HG03066 (cell line): Measurements from ENCODE around the gene COIL.
A peak's percentile ranks its signal among the peaks of the same experiment; 100 is the strongest.
"Not testable (repeated sequence)": the region's sequence is repeated elsewhere in the genome, so short reads cannot be mapped to it uniquely, and the experiment has no call there.

ENCODE experiments used
- ATAC-seq: cut with Tn5 transposase; IDR thresholded peaks from one replicate; pipeline ENCODE4 v1.9.1; 2021; ENCODE audit warnings: low read depth; ENCODE audit not compliant: unreplicated experiment

The COIL gene, protein sequence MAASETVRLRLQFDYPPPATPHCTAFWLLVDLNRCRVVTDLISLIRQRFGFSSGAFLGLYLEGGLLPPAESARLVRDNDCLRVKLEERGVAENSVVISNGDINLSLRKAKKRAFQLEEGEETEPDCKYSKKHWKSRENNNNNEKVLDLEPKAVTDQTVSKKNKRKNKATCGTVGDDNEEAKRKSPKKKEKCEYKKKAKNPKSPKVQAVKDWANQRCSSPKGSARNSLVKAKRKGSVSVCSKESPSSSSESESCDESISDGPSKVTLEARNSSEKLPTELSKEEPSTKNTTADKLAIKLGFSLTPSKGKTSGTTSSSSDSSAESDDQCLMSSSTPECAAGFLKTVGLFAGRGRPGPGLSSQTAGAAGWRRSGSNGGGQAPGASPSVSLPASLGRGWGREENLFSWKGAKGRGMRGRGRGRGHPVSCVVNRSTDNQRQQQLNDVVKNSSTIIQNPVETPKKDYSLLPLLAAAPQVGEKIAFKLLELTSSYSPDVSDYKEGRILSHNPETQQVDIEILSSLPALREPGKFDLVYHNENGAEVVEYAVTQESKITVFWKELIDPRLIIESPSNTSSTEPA

DNA sequence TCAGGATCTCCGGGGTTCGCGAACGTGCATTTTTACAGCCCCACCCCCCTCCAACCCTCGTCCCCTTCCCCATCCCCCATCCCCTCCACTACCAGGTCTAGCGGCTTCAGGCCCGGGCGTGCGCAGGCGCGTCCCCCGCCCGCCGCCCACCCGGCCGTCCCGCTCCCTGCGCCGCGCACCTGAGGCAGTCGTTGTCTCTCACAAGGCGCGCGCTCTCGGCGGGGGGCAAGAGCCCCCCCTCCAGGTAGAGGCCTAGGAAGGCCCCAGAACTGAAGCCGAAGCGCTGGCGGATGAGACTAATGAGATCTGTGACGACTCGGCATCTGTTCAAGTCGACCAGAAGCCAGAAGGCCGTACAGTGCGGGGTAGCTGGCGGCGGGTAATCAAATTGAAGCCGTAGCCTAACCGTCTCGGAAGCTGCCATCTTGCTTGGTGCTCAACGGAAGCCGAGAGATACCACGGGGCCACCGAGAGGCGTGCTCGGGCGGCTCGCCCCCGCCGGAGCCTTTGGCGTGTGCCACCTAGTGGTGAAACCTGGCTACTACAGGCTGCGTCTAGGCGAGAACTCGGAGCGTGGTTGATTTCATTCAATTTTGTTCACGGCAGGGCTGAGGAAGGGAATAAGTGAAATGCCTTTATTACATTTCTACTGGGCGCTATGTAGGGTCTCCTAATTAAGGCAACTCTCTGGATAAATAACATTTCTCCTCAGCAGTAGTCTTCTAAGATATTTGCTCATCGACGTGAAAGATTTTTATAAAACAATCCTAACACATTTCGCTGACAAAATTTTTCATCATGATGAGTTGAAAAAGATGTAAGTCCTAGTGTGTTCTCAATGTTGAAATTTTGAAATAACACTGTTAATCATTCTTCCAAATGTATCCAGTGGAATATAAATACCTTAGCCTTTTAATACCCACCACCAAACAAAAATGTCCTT, at the start of gene COIL:
Gene COIL, minus strand, starts transcription at position 455 of the 943 bp plus-strand sequence. Its CDS starts 31 bp downstream, at position 424.
- ATAC-seq = peak; percentile 96

- ATAC-seq = no peak
Observed at GRCh38 chr17:57010487-57010886, 49.6 kb upstream of the COIL start.

DNA sequence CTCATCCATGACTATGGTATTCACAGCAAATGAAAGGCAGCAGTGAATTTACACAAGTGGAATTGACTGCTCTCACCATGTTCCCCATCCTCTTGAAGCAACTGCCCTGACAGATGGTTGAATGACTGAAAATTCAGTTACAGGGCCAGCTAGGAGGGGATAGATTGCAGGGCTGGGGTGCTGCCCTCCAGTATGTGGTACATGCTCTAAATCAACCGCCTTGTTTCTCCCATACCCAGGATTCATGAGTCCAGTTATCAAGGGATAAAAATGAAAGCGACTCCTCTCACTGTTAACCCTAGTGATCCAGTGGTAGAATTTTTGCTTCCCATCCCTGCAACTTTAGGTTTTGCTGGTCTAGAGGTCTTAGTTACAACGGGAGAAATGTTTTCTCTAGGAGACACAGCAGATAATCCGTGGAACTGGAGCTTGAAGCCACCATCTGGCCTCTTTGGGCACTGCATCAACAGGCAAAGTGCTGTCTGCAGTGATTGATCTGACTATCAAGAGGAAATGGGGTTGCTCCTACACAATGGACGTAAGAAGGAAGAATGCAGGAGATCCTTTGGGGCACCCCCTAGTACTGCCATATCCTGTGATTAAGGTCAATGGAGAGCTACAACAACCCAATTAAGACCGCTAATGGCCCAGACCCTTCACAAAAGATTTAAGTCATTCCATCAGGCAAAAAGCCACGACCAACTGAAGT, 49.0 kb upstream of the COIL start:
- peak; percentile 49 for ATAC-seq

- ATAC-seq = no peak
Observed at GRCh38 chr17:57008958-57009357, 48.1 kb upstream of the COIL start.

DNA sequence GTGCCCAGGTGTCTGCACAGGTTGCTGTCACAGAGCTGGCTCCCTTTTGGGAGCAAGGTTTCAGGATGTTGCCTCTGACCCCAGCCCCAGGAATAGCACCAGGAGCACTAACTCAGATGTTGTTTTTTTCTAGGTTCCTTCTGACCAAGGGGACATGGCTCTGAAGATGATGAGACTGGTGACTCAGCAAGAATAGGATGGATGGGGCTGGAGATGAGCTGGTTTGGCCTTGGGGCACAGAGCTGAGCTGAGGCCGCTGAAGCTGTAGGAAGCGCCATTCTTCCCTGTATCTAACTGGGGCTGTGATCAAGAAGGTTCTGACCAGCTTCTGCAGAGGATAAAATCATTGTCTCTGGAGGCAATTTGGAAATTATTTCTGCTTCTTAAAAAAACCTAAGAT, 45.2 kb upstream of the COIL start:
- no peak for ATAC-seq

DNA sequence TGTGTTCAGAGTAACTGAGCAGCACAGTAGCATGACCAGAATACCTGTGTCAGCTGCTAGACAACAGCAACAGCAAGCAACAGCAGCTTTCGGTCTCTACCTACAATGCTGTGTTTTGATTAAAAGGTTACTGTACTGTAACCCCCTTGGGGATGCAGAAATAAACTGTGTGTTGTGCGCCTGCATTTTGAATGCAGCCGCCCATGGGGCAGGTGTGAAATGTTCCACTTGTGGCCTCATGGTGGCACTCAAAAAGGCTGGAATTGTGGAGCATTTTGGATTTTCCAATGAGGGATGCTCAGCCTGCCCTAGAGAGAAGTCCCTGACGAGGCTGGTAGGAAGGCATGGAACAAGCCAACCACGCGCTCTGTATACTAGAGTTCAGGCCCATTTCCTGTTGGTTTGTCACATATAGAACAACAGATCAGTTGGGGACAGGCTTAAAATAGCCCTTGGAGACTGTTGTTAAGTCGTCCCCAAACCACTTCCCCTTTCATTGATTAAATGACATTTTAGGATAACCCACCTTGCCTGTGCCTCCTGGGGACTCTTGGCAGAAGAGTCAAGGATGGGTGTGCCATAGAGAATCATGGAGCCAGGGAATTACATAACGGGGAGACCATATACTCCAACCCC, 44.2 kb upstream of the COIL start:
- ATAC-seq = peak; percentile 82

GRCh38 chr17:57002904-57003303, 42.1 kb upstream of the COIL start:
- ATAC-seq = no peak

- ATAC-seq = no peak
Observed at GRCh38 chr17:57001541-57001940, 40.7 kb upstream of the COIL start.

- no peak for ATAC-seq
Observed at GRCh38 chr17:56997313-56997712, 36.5 kb upstream of the COIL start.

- no peak for ATAC-seq
Observed at GRCh38 chr17:56995766-56996165, 34.9 kb upstream of the COIL start.

DNA sequence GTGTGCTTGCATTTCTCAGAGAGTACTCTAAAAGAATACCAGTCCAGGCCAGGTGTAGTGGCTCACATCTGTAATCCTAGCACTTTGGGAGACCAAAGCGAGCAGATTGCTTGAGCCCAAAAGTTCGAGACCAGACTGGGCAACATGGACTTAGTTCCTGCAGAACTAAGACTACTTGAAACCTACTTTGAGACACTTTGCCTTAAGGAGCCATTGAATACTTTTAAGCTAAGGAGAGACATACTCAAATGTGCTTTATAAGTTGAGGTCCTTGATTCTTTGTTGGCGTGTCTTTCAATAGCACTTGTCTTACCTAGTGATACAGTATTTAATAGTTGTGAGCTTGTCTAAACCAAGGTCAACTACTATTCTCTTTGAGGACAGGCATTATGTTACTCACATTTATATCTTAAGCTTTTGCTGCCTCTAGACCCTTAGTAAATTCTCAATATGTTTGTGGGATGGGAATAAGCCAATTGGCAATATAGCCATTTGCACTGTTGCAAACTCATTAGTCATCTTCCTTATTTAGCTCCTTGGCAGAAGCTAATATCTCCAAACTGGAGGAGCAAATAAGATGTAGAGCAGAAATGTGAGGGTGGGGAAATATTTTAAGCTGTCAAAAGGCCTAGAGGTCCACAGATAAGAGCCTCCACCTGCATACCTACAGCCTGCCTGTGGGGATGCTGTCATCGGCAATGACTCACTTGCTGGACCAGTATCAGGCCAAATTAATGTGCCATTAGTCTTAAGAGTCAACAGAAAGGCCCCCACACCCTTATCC, 33.4 kb upstream of the COIL start:
- ATAC-seq = no peak

GRCh38 chr17:56992364-56992763, 31.5 kb upstream of the COIL start:
- ATAC-seq = no peak

DNA sequence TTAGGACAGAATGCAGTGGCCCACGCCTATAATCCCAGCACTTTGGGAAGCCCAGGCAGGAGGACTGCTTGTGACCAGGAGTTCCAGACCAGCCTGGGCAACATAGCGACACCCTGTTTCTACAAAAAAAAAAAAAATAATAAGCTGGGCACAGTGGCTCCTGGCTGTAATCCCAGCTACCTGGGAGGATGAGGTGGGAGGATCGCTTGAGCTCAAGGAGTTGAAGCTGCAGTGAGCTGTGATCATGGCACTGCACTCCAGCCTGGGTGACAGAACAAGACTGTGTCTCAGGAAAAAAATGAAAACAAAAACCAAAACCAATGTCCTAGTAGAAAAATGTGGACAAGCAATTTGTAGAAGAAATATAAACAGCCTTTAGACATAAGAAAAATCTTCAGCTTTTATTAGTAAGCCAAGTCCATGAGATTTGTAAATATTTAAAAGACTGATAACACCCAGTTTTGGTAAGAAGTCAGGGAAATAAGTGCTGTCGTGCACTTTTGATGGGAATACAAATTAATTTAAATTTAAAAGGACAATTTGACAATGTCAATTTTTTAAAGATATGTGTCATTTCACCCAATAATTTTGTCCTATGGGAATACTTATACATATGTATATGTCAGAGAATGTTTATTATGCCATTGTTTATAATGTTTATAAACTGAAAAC, 28.2 kb upstream of the COIL start:
- no peak for ATAC-seq

- ATAC-seq = no peak
Observed at GRCh38 chr17:56987283-56987834, 26.5 kb upstream of the COIL start.

GRCh38 chr17:56985371-56986162, 24.7 kb upstream of the COIL start:
- ATAC-seq = no peak

- ATAC-seq = no peak
Observed at GRCh38 chr17:56983366-56983765, 22.5 kb upstream of the COIL start.

DNA sequence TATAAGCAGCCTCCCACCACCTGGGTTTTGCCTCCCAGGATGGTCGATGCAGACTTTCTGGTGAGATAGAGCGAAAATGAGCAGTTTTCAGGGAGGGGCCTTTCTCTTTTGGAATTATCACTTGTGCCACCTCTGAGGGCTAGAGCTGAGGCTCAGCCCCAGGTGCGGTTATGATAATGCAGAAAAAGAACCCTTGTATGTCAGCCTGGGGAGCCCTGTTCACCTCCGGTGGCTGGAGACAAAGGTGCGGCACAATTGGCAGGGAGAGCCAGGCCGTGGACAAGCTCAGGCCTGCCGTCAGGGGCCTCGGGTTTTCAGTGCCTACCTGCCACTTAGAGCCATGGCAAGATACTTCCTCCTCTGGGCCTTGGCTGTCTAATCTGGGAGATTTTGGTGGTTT, 21.5 kb upstream of the COIL start:
- no peak for ATAC-seq

DNA sequence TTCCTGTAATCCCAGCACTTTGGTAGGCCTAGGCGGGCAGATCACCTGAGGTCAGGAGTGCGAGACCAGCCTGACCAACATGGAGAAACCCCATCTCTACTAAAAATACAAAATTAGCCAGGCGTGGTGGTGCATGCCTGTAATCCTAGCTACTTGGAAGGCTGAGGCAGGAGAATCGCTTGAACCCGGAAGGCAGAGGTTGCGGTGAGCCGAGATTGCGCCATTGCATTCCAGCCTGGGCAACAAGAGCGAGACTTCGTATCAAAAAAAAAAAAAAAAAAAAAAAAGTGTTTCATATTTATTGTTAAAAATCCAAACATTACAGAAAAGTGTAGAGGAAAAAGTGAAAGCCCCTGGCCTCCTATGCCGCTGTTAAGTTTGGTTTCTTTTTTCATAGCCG, 19.7 kb upstream of the COIL start:
- not testable (repeated sequence) for ATAC-seq
